Mesothelial cell of epicardium (in vitro differentiated cells): ENCODE data around the gene GOLGA8O. TPM values are rescaled to one million over a fixed set of nuclear protein-coding genes. Genes with fewer than 3 reads are reported as not detected.
A peak's percentile ranks its signal among the peaks of the same experiment; 100 is the strongest.
"Not testable (repeated sequence)": the region's sequence is repeated elsewhere in the genome, so short reads cannot be mapped to it uniquely, and the experiment has no call there.

ENCODE experiments used
- DNase-seq, 2 experiments: peaks; one replicate each; pipeline ENCODE4 v3.0.0; 2021; ENCODE audit warnings: low spot score in 2 of 2; ENCODE audit not compliant: unreplicated experiment in 2 of 2
- H3K27ac Mint-ChIP-seq: 2 replicates; pipeline ENCODE4 v1.8.0; 2021; ENCODE audit warnings: mixed read lengths
- H3K27me3 Mint-ChIP-seq: 2 replicates; pipeline ENCODE4 v1.8.0; 2021; ENCODE audit warnings: low read depth, mixed read lengths
- H3K36me3 Mint-ChIP-seq: 2 replicates; pipeline ENCODE4 v1.8.0; 2021; ENCODE audit warnings: mixed read lengths
- H3K4me1 Mint-ChIP-seq: 2 replicates; pipeline ENCODE4 v1.8.0; 2021; ENCODE audit warnings: mixed read lengths
- H3K4me3 Mint-ChIP-seq: 2 replicates; pipeline ENCODE4 v1.8.0; 2021; ENCODE audit warnings: mild to moderate bottlenecking, moderate library complexity, mixed read lengths
- H3K9me3 Mint-ChIP-seq: 2 replicates; pipeline ENCODE4 v1.8.0; 2021; ENCODE audit warnings: mixed read lengths
- total RNA-seq: library from RNA; stranded (reverse); gene quantifications from 3 replicates; pipeline ENCODE4 v1.2.1, GENCODE V29; 2021
- TF ChIP-seq, protein P1 (sequence below): fragments of 200-600 bp; sonication (generic); IDR thresholded peaks from one replicate; pipeline ENCODE4 v1.5.0; 2021; ENCODE audit warnings: antibody characterized with exemption; ENCODE audit not compliant: unreplicated experiment

The GOLGA8O gene
- total RNA-seq, result 2.9 to 5.5 TPM (median 3.9 TPM) in 3 replicates

- not testable (repeated sequence) for H3K27me3 Mint-ChIP-seq, H3K9me3 Mint-ChIP-seq, DNase-seq, H3K4me3 Mint-ChIP-seq, H3K36me3 Mint-ChIP-seq, H3K27ac Mint-ChIP-seq, H3K4me1 Mint-ChIP-seq
Measured at GRCh38 chr15:32455534-32455933, at the start of gene GOLGA8O. Gene GOLGA8O (minus strand): TSS chr15:32455634. CDS start chr15:32455536, 98 bp downstream.

DNA sequence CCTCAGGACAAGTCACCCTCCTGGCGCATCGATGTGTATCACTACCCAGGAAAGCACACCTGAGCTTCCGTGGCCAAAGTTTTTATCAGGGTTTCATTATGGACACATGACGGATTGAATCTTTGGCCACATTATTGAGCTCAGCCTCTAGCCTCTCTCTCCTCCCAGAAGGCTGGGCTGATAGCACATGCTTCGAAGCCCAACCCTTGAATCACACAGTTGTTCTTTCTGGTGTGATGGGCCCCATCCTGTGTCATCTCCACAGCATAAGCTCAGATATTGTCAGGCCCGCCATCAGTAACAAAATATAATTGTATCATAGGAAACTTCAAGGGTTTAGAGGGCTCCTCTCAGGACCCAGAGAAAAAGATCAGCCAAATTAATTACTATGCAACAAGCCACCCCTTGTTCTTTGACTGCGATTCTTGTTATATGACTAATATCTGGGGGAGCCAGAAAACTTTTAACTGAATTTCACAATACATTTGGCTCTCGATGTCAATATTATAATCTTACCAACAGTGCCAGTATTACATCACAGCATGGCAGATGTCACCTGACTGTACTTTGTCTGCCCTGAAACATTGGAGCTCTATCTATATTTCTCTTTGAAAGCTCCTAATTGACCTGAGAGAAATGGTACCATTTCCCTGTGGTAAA lies 48.8 kb upstream of the GOLGA8O start:
- H3K27ac Mint-ChIP-seq, DNase-seq, H3K9me3 Mint-ChIP-seq, H3K4me1 Mint-ChIP-seq, H3K27me3 Mint-ChIP-seq, H3K36me3 Mint-ChIP-seq, H3K4me3 Mint-ChIP-seq: not testable (repeated sequence)

DNA sequence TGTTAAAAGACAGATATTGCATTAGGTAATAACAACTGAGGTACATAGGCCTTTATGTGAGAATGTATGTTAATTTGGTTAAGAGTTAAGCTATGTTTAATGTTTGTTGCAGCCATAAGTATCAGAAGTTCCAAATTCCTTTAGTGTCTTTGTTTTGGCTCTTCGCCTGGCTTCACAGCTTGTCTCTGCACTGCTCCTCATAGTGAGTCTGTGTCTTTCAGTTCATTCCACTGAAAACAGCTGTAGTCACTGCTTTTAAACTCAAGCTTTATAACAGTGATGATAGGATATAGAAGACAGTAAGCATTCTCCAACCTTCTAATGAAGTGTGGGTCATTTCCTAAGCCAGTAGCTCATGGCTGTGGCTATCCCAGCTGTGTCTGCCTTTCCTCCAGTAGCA lies 47.5 kb upstream of the GOLGA8O start:
- H3K9me3 Mint-ChIP-seq, H3K27me3 Mint-ChIP-seq, H3K4me3 Mint-ChIP-seq, DNase-seq, H3K27ac Mint-ChIP-seq, H3K36me3 Mint-ChIP-seq, H3K4me1 Mint-ChIP-seq: not testable (repeated sequence)

DNA sequence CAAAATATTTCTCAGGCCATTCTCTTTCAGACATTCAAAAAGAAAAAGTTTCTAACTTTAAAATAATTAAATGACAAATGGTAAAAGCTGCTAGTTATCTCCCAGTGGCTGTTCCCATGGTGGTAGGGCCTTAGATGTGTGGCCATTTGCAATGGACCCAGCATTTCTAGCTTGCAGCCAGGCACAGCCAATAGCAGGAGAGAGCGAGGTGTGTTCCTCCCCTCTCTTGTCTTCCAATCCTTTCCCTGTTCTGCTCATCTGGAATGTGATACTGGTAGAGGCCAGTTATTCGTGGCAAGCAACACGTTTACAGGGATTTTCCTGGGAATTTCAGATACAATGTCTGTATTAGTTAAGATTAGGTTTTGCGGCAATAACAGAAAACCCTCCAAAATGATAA lies 37.3 kb upstream of the GOLGA8O start:
- not testable (repeated sequence) for H3K9me3 Mint-ChIP-seq, H3K27ac Mint-ChIP-seq, H3K4me3 Mint-ChIP-seq, H3K27me3 Mint-ChIP-seq, DNase-seq, H3K36me3 Mint-ChIP-seq, H3K4me1 Mint-ChIP-seq

- not testable (repeated sequence) for DNase-seq, H3K4me3 Mint-ChIP-seq, H3K4me1 Mint-ChIP-seq, H3K9me3 Mint-ChIP-seq, H3K27me3 Mint-ChIP-seq, H3K36me3 Mint-ChIP-seq, H3K27ac Mint-ChIP-seq
Measured at GRCh38 chr15:32486474-32486873, 31.0 kb upstream of the GOLGA8O start.

- H3K4me3 Mint-ChIP-seq, H3K27me3 Mint-ChIP-seq, DNase-seq, H3K36me3 Mint-ChIP-seq, H3K4me1 Mint-ChIP-seq, H3K27ac Mint-ChIP-seq, H3K9me3 Mint-ChIP-seq: not testable (repeated sequence)
Measured at GRCh38 chr15:32483377-32483776, 27.9 kb upstream of the GOLGA8O start.

DNA sequence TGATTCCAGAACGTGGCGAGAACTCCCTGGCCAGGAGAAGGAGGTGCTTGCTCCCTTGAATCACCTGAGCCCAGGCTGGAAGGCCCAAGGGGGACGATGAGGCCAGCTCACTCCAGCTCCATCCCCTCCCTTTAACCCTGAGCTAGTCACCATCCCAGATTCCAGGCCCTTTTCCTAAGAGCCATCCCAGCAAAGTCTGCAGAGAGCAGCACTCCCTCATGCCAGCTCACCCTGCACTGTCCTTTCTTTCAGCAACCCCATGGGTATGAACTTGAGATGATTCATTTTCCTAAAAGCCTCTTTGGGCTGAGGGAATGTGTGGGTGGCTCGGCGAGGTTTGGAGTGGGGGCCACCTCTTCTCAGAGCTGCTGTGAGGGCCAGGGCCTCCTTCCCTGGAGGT lies 26.2 kb upstream of the GOLGA8O start:
- DNase-seq, H3K36me3 Mint-ChIP-seq, H3K27me3 Mint-ChIP-seq, H3K4me1 Mint-ChIP-seq, H3K4me3 Mint-ChIP-seq, H3K9me3 Mint-ChIP-seq, H3K27ac Mint-ChIP-seq: not testable (repeated sequence)

GRCh38 chr15:32468076-32468475 lies 12.6 kb upstream of the GOLGA8O start:
- not testable (repeated sequence) for H3K9me3 Mint-ChIP-seq, H3K36me3 Mint-ChIP-seq, H3K4me1 Mint-ChIP-seq, H3K27ac Mint-ChIP-seq, DNase-seq, H3K27me3 Mint-ChIP-seq, H3K4me3 Mint-ChIP-seq

- not testable (repeated sequence) for H3K4me1 Mint-ChIP-seq, H3K27me3 Mint-ChIP-seq, DNase-seq, H3K27ac Mint-ChIP-seq, H3K4me3 Mint-ChIP-seq, H3K36me3 Mint-ChIP-seq, H3K9me3 Mint-ChIP-seq
- TF ChIP-seq, protein P1, sequence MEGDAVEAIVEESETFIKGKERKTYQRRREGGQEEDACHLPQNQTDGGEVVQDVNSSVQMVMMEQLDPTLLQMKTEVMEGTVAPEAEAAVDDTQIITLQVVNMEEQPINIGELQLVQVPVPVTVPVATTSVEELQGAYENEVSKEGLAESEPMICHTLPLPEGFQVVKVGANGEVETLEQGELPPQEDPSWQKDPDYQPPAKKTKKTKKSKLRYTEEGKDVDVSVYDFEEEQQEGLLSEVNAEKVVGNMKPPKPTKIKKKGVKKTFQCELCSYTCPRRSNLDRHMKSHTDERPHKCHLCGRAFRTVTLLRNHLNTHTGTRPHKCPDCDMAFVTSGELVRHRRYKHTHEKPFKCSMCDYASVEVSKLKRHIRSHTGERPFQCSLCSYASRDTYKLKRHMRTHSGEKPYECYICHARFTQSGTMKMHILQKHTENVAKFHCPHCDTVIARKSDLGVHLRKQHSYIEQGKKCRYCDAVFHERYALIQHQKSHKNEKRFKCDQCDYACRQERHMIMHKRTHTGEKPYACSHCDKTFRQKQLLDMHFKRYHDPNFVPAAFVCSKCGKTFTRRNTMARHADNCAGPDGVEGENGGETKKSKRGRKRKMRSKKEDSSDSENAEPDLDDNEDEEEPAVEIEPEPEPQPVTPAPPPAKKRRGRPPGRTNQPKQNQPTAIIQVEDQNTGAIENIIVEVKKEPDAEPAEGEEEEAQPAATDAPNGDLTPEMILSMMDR, result peak; percentile 31
Measured at GRCh38 chr15:32440445-32440977, 14.9 kb downstream of the GOLGA8O start.

DNA sequence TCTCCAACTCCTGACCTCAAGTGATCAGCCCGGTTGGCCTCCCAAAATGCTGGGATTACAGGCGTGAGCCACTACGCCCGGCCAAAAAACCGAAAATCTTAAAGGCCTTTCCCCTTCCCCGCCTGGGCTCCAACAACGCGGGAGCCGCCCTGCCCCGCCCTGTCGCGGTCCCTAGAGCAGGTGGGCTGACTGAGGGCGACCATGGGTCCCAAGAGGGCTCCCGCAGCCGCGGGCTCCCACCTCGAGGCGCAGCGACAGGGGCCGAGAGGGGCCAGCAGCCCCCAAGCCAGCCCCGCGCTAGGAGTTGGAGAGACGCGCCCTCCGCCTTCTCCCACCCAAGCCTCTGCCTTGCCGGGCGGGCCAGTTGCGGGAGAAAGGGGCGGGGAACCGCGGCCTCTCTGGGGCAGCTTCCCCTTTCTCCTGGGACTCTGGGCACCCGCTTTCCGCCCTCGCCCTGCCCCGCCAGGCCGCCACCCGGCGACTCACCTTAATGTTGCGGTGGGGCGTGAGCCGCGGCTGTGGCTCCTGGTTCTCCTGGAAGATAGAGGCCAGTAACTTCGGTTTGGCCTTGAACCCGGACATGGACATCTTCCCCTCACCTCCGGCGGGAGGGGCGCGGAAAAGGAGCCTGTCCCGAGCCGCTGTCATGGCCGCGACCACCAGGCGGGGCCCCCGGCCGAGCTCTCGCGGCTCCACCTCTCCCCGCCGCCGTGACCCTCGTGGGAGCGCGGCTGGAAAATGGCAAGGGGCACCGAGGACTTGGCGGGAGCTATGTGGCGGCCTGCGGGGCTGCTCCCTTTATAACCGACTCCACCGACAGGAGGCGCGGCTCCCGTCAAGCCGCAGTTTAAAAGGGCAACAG lies 21.1 kb downstream of the GOLGA8O start:
- not testable (repeated sequence) for H3K36me3 Mint-ChIP-seq, H3K27me3 Mint-ChIP-seq, H3K4me3 Mint-ChIP-seq, DNase-seq, H3K9me3 Mint-ChIP-seq, H3K27ac Mint-ChIP-seq, H3K4me1 Mint-ChIP-seq

DNA sequence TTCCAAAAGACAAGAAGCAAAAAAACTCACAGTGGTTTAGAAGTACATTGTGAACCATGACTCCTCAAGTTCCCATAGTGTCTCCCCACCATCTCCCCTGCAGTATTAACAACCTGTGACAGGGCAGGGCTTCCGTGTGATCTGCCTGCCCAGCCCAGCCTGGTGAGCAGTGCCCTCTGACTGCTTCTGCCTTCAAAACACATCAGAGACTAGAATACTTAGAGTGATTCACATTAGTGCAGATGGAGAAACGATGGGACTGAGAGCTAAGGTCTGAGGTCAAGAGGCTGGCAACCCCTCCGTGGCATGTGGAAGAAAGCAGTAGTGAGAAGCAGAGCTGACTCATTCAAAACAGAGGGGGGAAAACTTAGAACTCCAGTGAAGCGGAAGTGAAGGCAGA lies 27.8 kb downstream of the GOLGA8O start:
- H3K9me3 Mint-ChIP-seq, H3K4me3 Mint-ChIP-seq, DNase-seq, H3K27ac Mint-ChIP-seq, H3K27me3 Mint-ChIP-seq, H3K36me3 Mint-ChIP-seq, H3K4me1 Mint-ChIP-seq: not testable (repeated sequence)

- DNase-seq, H3K36me3 Mint-ChIP-seq, H3K27ac Mint-ChIP-seq: not testable (repeated sequence)
Measured at GRCh38 chr15:32426511-32426910, 28.9 kb downstream of the GOLGA8O start.

More at GRCh38 chr15:32426511-32426910, 28.9 kb downstream of the GOLGA8O start:
- not testable (repeated sequence) for H3K9me3 Mint-ChIP-seq, H3K4me1 Mint-ChIP-seq, H3K27me3 Mint-ChIP-seq, H3K4me3 Mint-ChIP-seq
